GM13977 (cell line): ENCODE results near the gene HSF5.

Experiments used
- DNase-seq: peaks from one replicate; pipeline ENCODE4 v3.0.0; 2012; ENCODE audit warnings: low spot score
- CTCF ChIP-seq: IDR thresholded peaks from 2 replicates; pipeline ENCODE4 v1.5.1; 2012; ENCODE audit warnings: mild to moderate bottlenecking, control low read depth; ENCODE audit not compliant: insufficient read depth; ENCODE audit errors: extremely low read depth, missing control alignments
- in situ Hi-C: fragments of 300-500 bp; cut with MboI; formaldehyde crosslinking; loops from one replicate; pipeline ENCODE4 v1.12.0; 2022; ENCODE audit warnings: low sequenced_read_pairs, low pct_unique_long_range_greater_than_20kb, mixed read lengths, inconsistent platforms; ENCODE audit not compliant: unreplicated experiment

HSF5 gene

GRCh38 chr17:58380207-58381123 lies 107.7 kb downstream of the HSF5 start:
- no peak for DNase-seq

GRCh38 chr17:58379511-58379824 lies 108.7 kb downstream of the HSF5 start:
- in situ Hi-C loops = no loop called here
- no peak for DNase-seq
- no peak for TF ChIP-seq CTCF

More at GRCh38 chr17:58380207-58381123, 107.7 kb downstream of the HSF5 start:
- in situ Hi-C loops = no loop called here
- no peak for TF ChIP-seq CTCF

- no peak for TF ChIP-seq CTCF
- DNase-seq = no peak
- in situ Hi-C loops = no loop called here
Measured at GRCh38 chr17:58378733-58379510, 109.3 kb downstream of the HSF5 start.

- no peak for DNase-seq
- in situ Hi-C loops = no loop called here
- TF ChIP-seq CTCF = no peak
Measured at GRCh38 chr17:58377661-58378060, 110.5 kb downstream of the HSF5 start.

- DNase-seq = no peak
- in situ Hi-C loops = no loop called here
- TF ChIP-seq CTCF = no peak
Measured at GRCh38 chr17:58377093-58377601, 111.1 kb downstream of the HSF5 start.

- TF ChIP-seq CTCF = no peak
- in situ Hi-C loops = no loop called here
- DNase-seq = no peak
Measured at GRCh38 chr17:58376472-58377000, 111.7 kb downstream of the HSF5 start.
